Measurements from ENCODE around the gene RECQL. TPM values are rescaled to one million over a fixed set of nuclear protein-coding genes. Genes with fewer than 3 reads are reported as not detected.

RECQL gene
- total RNA-seq, 1 experiment from 2014 or later = 32.1 TPM

- Mint-ChIP-seq H3K36me3 (ENCODE audit: insufficient read depth, unreplicated experiment) (peaks cover 5% of the 10 kb centered on the region), H3K9me3 (ENCODE audit: low read depth, unreplicated experiment) (peaks cover 8% of the 10 kb centered on the region), H3K4me1 (ENCODE audit: low read depth, unreplicated experiment) (no peaks in the 10 kb centered on the region), H3K27me3 (ENCODE audit: unreplicated experiment) (peaks cover 26% of the 10 kb centered on the region), H3K27ac (ENCODE audit: unreplicated experiment) (no peak overlapping the region), H3K4me3 (ENCODE audit: low read depth, unreplicated experiment) (peak overlapping the region; percentile 69)
- TF ChIP-seq CTCF (IDR thresholded peaks at IDR 0.05; ENCODE audit: unreplicated experiment) = no peak
- no TSS peak for BruUV-seq (replicated peaks)
- intact Hi-C loops (cut with micrococcal nuclease; ENCODE audit: unreplicated experiment) = loop anchor here (1.0 kb wide), 1 partner anchor 28 kb away; no protein-coding TSS in a partner anchor
- CTCF ChIA-PET = no interaction called here
- no peak for DNase-seq
These were observed 25.4 kb upstream of the RECQL start for GRCh38 chr12:21526721-21527345.

GRCh38 chr12:21526053-21526452 is 24.6 kb upstream of the RECQL start, which contains the start of gene SPX:
TSS of gene SPX (plus strand) at chr12:21526296. CDS start at chr12:21526473, 177 bp downstream.
- CTCF ChIA-PET = interaction anchor here (0.6 kb wide), 1 partner anchor 888 kb away, joined by 7 read pairs; no protein-coding TSS in a partner anchor
- peaks cover 8% of the 10 kb centered on the region for H3K9me3 Mint-ChIP-seq (ENCODE audit: low read depth, unreplicated experiment)
- no peak within 1 kb of the TSS for H3K4me3 Mint-ChIP-seq (ENCODE audit: low read depth, unreplicated experiment)
- H3K4me1 Mint-ChIP-seq (ENCODE audit: low read depth, unreplicated experiment) = no peaks in the 10 kb centered on the region
- no peak within 1 kb of the TSS for H3K27ac Mint-ChIP-seq (ENCODE audit: unreplicated experiment)
- peaks cover 25% of the 10 kb centered on the region for H3K27me3 Mint-ChIP-seq (ENCODE audit: unreplicated experiment)
- TF ChIP-seq CTCF (IDR thresholded peaks at IDR 0.05; ENCODE audit: unreplicated experiment) = no peak
- BruUV-seq (replicated peaks) = no TSS peak
- no peak for DNase-seq
- H3K36me3 Mint-ChIP-seq (ENCODE audit: insufficient read depth, unreplicated experiment) = peaks cover 5% of the 10 kb centered on the region
- intact Hi-C loops (cut with micrococcal nuclease; ENCODE audit: unreplicated experiment) = no loop called here

- Mint-ChIP-seq H3K36me3 (ENCODE audit: insufficient read depth, unreplicated experiment) (peaks cover 10% of the 10 kb centered on the region), H3K4me1 (ENCODE audit: low read depth, unreplicated experiment) (no peaks in the 10 kb centered on the region), H3K4me3 (ENCODE audit: low read depth, unreplicated experiment) (no peak overlapping the region), H3K9me3 (ENCODE audit: low read depth, unreplicated experiment) (peaks cover 8% of the 10 kb centered on the region), H3K27ac (ENCODE audit: unreplicated experiment) (no peak overlapping the region), H3K27me3 (ENCODE audit: unreplicated experiment) (no peaks in the 10 kb centered on the region)
- TF ChIP-seq CTCF (IDR thresholded peaks at IDR 0.05; ENCODE audit: unreplicated experiment) = no peak
- BruUV-seq (replicated peaks) = no TSS peak
- intact Hi-C loops (cut with micrococcal nuclease; ENCODE audit: unreplicated experiment) = no loop called here
- CTCF ChIA-PET = no interaction called here
- DNase-seq = no peak
These were observed 21.7 kb upstream of the RECQL start for GRCh38 chr12:21523148-21523547.

GRCh38 chr12:21521541-21521940 is 20.1 kb upstream of the RECQL start:
- intact Hi-C loops (cut with micrococcal nuclease; ENCODE audit: unreplicated experiment) = no loop called here
- peaks cover 5% of the 10 kb centered on the region for H3K36me3 Mint-ChIP-seq (ENCODE audit: insufficient read depth, unreplicated experiment)
- H3K27ac Mint-ChIP-seq (ENCODE audit: unreplicated experiment) = no peak overlapping the region
- peaks cover 8% of the 10 kb centered on the region for H3K9me3 Mint-ChIP-seq (ENCODE audit: low read depth, unreplicated experiment)
- no peaks in the 10 kb centered on the region for H3K27me3 Mint-ChIP-seq (ENCODE audit: unreplicated experiment)
- no peak for TF ChIP-seq CTCF (IDR thresholded peaks at IDR 0.05; ENCODE audit: unreplicated experiment)
- no peak for DNase-seq
- CTCF ChIA-PET = no interaction called here
- BruUV-seq (replicated peaks) = no TSS peak
- no peak overlapping the region for H3K4me3 Mint-ChIP-seq (ENCODE audit: low read depth, unreplicated experiment)
- H3K4me1 Mint-ChIP-seq (ENCODE audit: low read depth, unreplicated experiment) = no peaks in the 10 kb centered on the region
